H9 (cell line): Measurements from ENCODE around the gene MMP23B. TPM values are rescaled to one million over a fixed set of nuclear protein-coding genes. Genes with fewer than 3 reads are reported as not detected.

Experiments
- DNase-seq: peaks from one replicate; pipeline ENCODE4 v3.0.0-alpha.2; 2017
- H2AFZ ChIP-seq: one replicate; pipeline ENCODE4 v1.6.1; 2013; ENCODE audit warnings: mild to moderate bottlenecking, low read length, control low read depth, moderate library complexity
- H2AK5ac ChIP-seq: 2 replicates; pipeline ENCODE4 v1.6.1; 2013; ENCODE audit warnings: low read length, control low read depth, mixed read lengths; ENCODE audit not compliant: insufficient read length
- H2BK120ac ChIP-seq: one replicate; pipeline ENCODE4 v1.6.1; 2013; ENCODE audit warnings: low read depth, mild to moderate bottlenecking, low read length, control low read depth, inconsistent platforms; ENCODE audit not compliant: poor library complexity, severe bottlenecking
- H2BK12ac ChIP-seq: 2 replicates; pipeline ENCODE4 v1.6.1; 2013; ENCODE audit warnings: low read length, control low read depth, mixed read lengths, low read depth; ENCODE audit not compliant: insufficient read length
- H2BK15ac ChIP-seq: 2 replicates; pipeline ENCODE4 v1.6.1; 2013; ENCODE audit warnings: low read depth, low read length, control low read depth
- H2BK20ac ChIP-seq: one replicate; pipeline ENCODE4 v1.6.1; 2013; ENCODE audit warnings: low read depth, mild to moderate bottlenecking, low read length, control low read depth, inconsistent platforms; ENCODE audit not compliant: poor library complexity, severe bottlenecking
- H2BK5ac ChIP-seq: 2 replicates; pipeline ENCODE4 v1.6.1; 2013; ENCODE audit warnings: low read length, control low read depth, mixed read lengths; ENCODE audit not compliant: insufficient read length
- H3K14ac ChIP-seq: 2 replicates; pipeline ENCODE4 v1.6.1; 2013; ENCODE audit warnings: low read length, control low read depth; ENCODE audit not compliant: insufficient read depth
- H3K18ac ChIP-seq: 2 replicates; pipeline ENCODE4 v1.6.1; 2013; ENCODE audit warnings: low read depth, mild to moderate bottlenecking, mixed read lengths, low read length, control low read depth; ENCODE audit not compliant: insufficient read length
- H3K23ac ChIP-seq: 2 replicates; pipeline ENCODE4 v1.6.1; 2013; ENCODE audit warnings: low read length, control low read depth, mixed read lengths, low read depth; ENCODE audit not compliant: insufficient read length
- H3K23me2 ChIP-seq: 2 replicates; pipeline ENCODE4 v1.6.1; 2013; ENCODE audit warnings: low read depth, mild to moderate bottlenecking, mixed read lengths, low read length, control low read depth; ENCODE audit not compliant: insufficient read length, poor library complexity, severe bottlenecking
- H3K27ac ChIP-seq: 2 replicates; pipeline ENCODE4 v1.5.1; 2013; ENCODE audit warnings: low read length, control low read depth, mixed read lengths, low read depth; ENCODE audit not compliant: insufficient read length
- H3K27me3 ChIP-seq: 2 replicates; pipeline ENCODE4 v1.6.1; 2013; ENCODE audit warnings: low read length, control low read depth, inconsistent platforms; ENCODE audit not compliant: insufficient read depth
- H3K4ac ChIP-seq: 2 replicates; pipeline ENCODE4 v1.6.1; 2013; ENCODE audit warnings: low read depth, mild to moderate bottlenecking, control low read depth, inconsistent platforms, low read length, moderate library complexity
- H3K4me1 ChIP-seq: 2 replicates; pipeline ENCODE4 v1.6.1; 2013; ENCODE audit warnings: low read length, control low read depth, inconsistent platforms; ENCODE audit not compliant: insufficient read depth
- H3K4me2 ChIP-seq: 2 replicates; pipeline ENCODE4 v1.6.1; 2013; ENCODE audit warnings: low read length, control low read depth, mixed read lengths; ENCODE audit not compliant: insufficient read length, insufficient read depth
- H3K56ac ChIP-seq: 2 replicates; pipeline ENCODE4 v1.6.1; 2013; ENCODE audit warnings: low read depth, mild to moderate bottlenecking, mixed read lengths, low read length, control low read depth; ENCODE audit not compliant: insufficient read length
- H3K79me1 ChIP-seq: 2 replicates; pipeline ENCODE4 v1.6.1; 2013; ENCODE audit warnings: low read depth, mild to moderate bottlenecking, moderate library complexity, low read length, control low read depth, inconsistent platforms; ENCODE audit not compliant: insufficient read depth, poor library complexity, severe bottlenecking
- H3K79me2 ChIP-seq: 2 replicates; pipeline ENCODE4 v1.6.1; 2013; ENCODE audit warnings: low read length, control low read depth, inconsistent platforms; ENCODE audit not compliant: insufficient read depth
- H3K9ac ChIP-seq: 2 replicates; pipeline ENCODE4 v1.6.1; 2013; ENCODE audit warnings: low read length, control low read depth, mixed read lengths; ENCODE audit not compliant: insufficient read length; ENCODE audit errors: extremely low read depth
- H3K9me3 ChIP-seq: one replicate; pipeline ENCODE4 v1.6.1; 2013; ENCODE audit warnings: low read depth, low read length, inconsistent platforms; ENCODE audit not compliant: control insufficient read depth
- H3T11ph ChIP-seq: one replicate; pipeline ENCODE4 v1.6.1; 2013; ENCODE audit warnings: mild to moderate bottlenecking, low read length, control low read depth, inconsistent platforms
- H4K20me1 ChIP-seq: one replicate; pipeline ENCODE4 v1.6.1; 2013; ENCODE audit not compliant: control insufficient read depth, insufficient read length, insufficient read depth
- H4K5ac ChIP-seq: 2 replicates; pipeline ENCODE4 v1.6.1; 2013; ENCODE audit warnings: low read depth, mild to moderate bottlenecking, mixed read lengths, low read length, control low read depth; ENCODE audit not compliant: insufficient read length
- H4K8ac ChIP-seq: replicated peaks from 2 replicates; pipeline ENCODE4 v1.6.1; 2013; ENCODE audit warnings: low read length, control low read depth, mixed read lengths, low read depth; ENCODE audit not compliant: insufficient read length
- H4K91ac ChIP-seq: 2 replicates; pipeline ENCODE4 v1.6.1; 2013; ENCODE audit warnings: low read depth, mild to moderate bottlenecking, moderate library complexity, mixed read lengths, low read length, control low read depth; ENCODE audit not compliant: insufficient read length
- H3K27ac Mint-ChIP-seq, 3 experiments: 2 replicates in 2 of 3; 3 replicates in 1 of 3; pipeline ENCODE4 v1.8.0; 2020 to 2021; ENCODE audit warnings: mixed read lengths in 3 of 3, mild to moderate bottlenecking in 1 of 3, moderate library complexity in 1 of 3
- H3K27me3 Mint-ChIP-seq: 2 replicates; pipeline ENCODE4 v1.8.0; 2021; ENCODE audit warnings: low read depth, mild to moderate bottlenecking, moderate library complexity, mixed read lengths
- H3K36me3 Mint-ChIP-seq, 3 experiments: 2 replicates in 2 of 3; 3 replicates in 1 of 3; pipeline ENCODE4 v1.8.0; 2020 to 2021; ENCODE audit warnings: low read depth in 3 of 3, mixed read lengths in 3 of 3; ENCODE audit not compliant: insufficient read depth in 1 of 3
- H3K4me1 Mint-ChIP-seq, 2 experiments: 2 replicates each; pipeline ENCODE4 v1.8.0; 2020; ENCODE audit warnings: mixed read lengths in 2 of 2
- H3K4me3 Mint-ChIP-seq, 2 experiments: 2 replicates in 1 of 2; 3 replicates in 1 of 2; pipeline ENCODE4 v1.8.0; 2020 to 2021; ENCODE audit warnings: mild to moderate bottlenecking in 2 of 2, mixed read lengths in 2 of 2, moderate library complexity in 1 of 2
- H3K9me3 Mint-ChIP-seq, 2 experiments: 2 replicates in 1 of 2; 3 replicates in 1 of 2; pipeline ENCODE4 v1.8.0; 2020; ENCODE audit warnings: mild to moderate bottlenecking in 2 of 2, mixed read lengths in 2 of 2, moderate library complexity in 1 of 2
- CTCF ChIP-seq: fragments of 200-600 bp; sonication (generic); conservative IDR thresholded peaks from 3 replicates; pipeline ENCODE4 v1.8.0; 2021; ENCODE audit warnings: antibody characterized with exemption, mild to moderate bottlenecking
- WGBS: extraction: QIAGEN DNeasy Blood & Tissue Kit; methylation state at CpG from one replicate; pipeline ENCODE4 v1.1.7; 2013; ENCODE audit warnings: missing lambda C conversion rate, low lambda C conversion rate, mixed read lengths; ENCODE audit not compliant: insufficient read length; ENCODE audit errors: extremely low coverage; 5-methylcytosine and 5-hydroxymethylcytosine counted together
- total RNA-seq: library from RNA; stranded (reverse); gene quantifications from 2 replicates; pipeline ENCODE4 v1.2.1, GENCODE V29; 2021

Gene MMP23B
- total RNA-seq, 1 experiment from 2014 or later: 12.5 TPM

GRCh38 chr1:1617925-1618324, 14.0 kb upstream of the MMP23B start:
- TF ChIP-seq CTCF: no peak
- Histone ChIP-seq H3K4me1 (peaks cover 5% of the 10 kb centered on the region; the same call in 1 of the 2 replicates), H2BK12ac (no peak overlapping the region), H3T11ph (no peak overlapping the region), H2AK5ac (no peak overlapping the region), H3K27ac (no peak overlapping the region), H3K9ac (no peak overlapping the region), H2BK15ac (no peak overlapping the region), H3K79me1 (no peaks in the 10 kb centered on the region), H2BK5ac (no peak overlapping the region), H4K5ac (no peak overlapping the region), H3K18ac (no peak overlapping the region), H3K9me3 (no peaks in the 10 kb centered on the region), H3K27me3 (no peaks in the 10 kb centered on the region), H3K79me2 (no peaks in the 10 kb centered on the region), H2BK20ac (no peak overlapping the region), H3K14ac (no peak overlapping the region), H3K4me2 (no peak overlapping the region), H4K20me1 (no peaks in the 10 kb centered on the region), H3K23ac (no peak overlapping the region), H4K91ac (no peak overlapping the region), H3K56ac (no peak overlapping the region), H4K8ac (no peak overlapping the region), H3K4ac (no peak overlapping the region), H2AFZ (no peak overlapping the region), H2BK120ac (no peak overlapping the region), H3K23me2 (peaks cover 15% of the 10 kb centered on the region)
- no peak overlapping the region for H3K27ac Mint-ChIP-seq
- H3K9me3 Mint-ChIP-seq: no peaks in the 10 kb centered on the region; a peak in 1 of 5 replicates
- DNase-seq: no peak
- H3K27me3 Mint-ChIP-seq: no peaks in the 10 kb centered on the region; the same call in 1 of the 2 replicates
- H3K4me1 Mint-ChIP-seq: peaks cover 16 to 19% of the 10 kb centered on the region in 2 experiments
- peaks cover 2 to 15% (median 6%) of the 10 kb centered on the region in 3 experiments; a peak in 6 of 7 replicates for H3K36me3 Mint-ChIP-seq
- WGBS: no CpG with 5 or more reads among the region's 6 CpGs
- peak overlapping the region; percentile 21 to 74; a peak in 3 of 5 replicates for H3K4me3 Mint-ChIP-seq
